Measurements from ENCODE around the gene TRMT1L.
A peak's percentile ranks its signal among the peaks of the same experiment; 100 is the strongest.
"Not testable (repeated sequence)": the region's sequence is repeated elsewhere in the genome, so short reads cannot be mapped to it uniquely, and the experiment has no call there.

TRMT1L gene

GRCh38 chr1:185156854-185157598 is at the start of gene TRMT1L, which contains the start of gene SWT1:
Gene TRMT1L, minus strand, starts transcription at chr1:185156953. Its CDS starts 241 bp downstream, at chr1:185156712.
Gene SWT1, plus strand, starts transcription at chr1:185157167. Its CDS starts 3,675 bp downstream, at chr1:185160842.
- peak; percentile 97 to 98 for DNase-seq (ENCODE audit: low read depth in 2 of 2)

DNA sequence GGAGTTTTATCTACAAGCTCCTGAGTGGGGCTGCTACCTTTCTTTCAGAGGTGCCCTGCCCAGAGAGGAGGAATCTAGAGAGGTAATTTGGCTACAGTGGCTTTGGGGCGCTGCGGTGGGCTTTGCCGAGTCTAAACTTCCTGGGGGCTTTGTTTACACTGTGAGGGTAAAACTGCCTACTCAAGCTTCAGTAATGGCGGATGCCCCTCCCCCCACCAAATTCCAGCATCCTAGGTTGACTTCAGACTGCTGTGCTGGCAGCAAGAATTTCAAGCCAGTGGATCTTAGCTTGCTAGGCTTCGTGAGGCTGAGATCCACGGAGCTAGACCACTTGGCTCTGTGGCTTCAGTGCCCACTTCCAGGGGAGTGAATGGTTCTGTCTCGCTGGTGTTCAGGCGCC is 44.1 kb upstream of the TRMT1L start:
- no peak for DNase-seq (ENCODE audit: low read depth in 2 of 2)

DNA sequence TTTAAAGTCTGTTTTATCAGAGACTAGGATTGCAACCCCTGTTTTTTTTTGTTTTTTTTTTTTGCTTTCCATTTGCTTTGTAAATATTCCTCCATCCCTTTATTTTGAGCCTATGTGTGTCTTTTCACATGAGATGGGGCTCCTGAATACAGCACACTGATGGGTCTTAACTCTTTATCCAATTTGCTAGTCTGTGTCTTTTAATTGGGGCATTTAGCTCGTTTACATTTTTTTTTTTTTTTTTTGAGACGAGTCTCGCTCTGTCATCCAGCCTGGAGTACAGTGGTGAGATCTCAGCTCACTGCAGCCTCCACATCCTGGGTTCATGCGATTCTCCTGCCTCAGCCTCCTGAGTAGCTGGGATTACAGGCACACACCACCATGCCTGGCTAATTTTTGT is 42.0 kb upstream of the TRMT1L start:
- DNase-seq (ENCODE audit: low read depth in 2 of 2): not testable (repeated sequence)

GRCh38 chr1:185193756-185194155 is 37.0 kb upstream of the TRMT1L start:
- DNase-seq (ENCODE audit: low read depth in 2 of 2): no peak

DNA sequence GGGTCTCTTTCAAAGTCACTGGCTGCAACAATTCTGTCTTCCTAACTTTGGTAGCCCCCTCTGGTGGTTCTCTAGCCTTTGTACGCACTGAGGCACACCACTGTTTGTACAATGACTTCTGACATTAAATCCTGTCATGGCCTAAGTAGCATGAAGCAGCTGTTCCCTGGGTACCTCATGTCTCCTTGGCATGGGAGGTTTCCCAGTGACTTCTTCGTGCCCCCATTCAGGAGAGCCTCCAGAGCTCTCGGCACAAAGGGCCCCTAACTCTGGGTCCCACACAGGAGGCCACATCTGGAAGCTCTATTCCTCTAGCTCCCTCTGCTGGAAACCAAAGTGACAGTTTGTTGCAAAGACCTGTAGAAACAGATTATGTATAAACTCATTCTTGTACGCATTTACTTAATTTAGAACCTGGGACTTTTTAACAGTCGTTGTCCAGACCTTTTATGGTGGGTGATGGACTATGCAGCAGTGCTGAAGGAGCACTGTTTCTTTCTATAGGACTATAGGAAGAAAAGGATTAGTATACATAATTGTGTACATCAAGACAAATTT is 13.6 kb upstream of the TRMT1L start:
- peak; percentile 5 to 8 for DNase-seq (ENCODE audit: low read depth in 2 of 2)

DNA sequence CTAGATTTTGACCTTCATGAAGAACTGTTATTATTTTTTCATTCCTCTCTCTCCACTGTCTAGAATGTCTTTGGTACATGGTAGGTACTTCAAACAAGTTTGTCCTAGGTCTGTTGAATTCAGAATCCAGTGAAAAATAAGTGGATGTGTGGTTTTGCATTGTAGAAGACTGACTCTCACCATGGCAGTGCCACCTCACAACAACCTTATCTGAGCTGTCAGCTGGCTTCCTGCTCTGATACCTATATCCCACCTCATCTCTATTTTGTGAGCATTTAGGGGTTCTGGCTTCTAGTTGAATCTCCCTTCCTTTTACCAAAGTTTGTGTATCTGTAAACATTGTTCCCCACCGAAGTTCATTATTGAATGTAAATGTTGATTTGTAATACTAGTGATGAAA is 9.4 kb upstream of the TRMT1L start:
- DNase-seq (ENCODE audit: low read depth in 2 of 2): no peak

GRCh38 chr1:185162491-185162890 is 5.7 kb upstream of the TRMT1L start:
- no peak for DNase-seq (ENCODE audit: low read depth in 2 of 2)

DNA sequence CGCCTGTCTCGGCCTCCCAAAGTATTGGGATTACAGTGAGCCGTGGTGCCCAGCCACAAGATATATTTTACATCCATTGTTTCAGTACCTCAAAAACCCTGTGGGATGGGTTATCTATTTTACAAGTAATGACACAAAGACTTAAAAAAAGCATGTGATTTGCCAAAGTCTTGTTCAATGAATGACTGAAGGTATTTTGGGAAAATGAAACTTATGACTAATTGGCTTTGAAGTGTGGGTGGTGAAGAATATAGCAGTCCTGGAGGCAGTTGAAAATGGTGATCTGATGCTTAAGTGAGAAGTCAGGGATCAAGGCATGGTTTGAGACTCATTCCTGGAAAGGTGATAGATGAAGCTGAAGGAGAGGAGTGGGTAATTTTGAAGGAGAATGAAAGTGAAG is 3.2 kb upstream of the TRMT1L start:
- DNase-seq (ENCODE audit: low read depth in 2 of 2): no peak

- DNase-seq (ENCODE audit: low read depth in 2 of 2): no peak
These were observed 2.0 kb upstream of the TRMT1L start for GRCh38 chr1:185158800-185159199.

DNA sequence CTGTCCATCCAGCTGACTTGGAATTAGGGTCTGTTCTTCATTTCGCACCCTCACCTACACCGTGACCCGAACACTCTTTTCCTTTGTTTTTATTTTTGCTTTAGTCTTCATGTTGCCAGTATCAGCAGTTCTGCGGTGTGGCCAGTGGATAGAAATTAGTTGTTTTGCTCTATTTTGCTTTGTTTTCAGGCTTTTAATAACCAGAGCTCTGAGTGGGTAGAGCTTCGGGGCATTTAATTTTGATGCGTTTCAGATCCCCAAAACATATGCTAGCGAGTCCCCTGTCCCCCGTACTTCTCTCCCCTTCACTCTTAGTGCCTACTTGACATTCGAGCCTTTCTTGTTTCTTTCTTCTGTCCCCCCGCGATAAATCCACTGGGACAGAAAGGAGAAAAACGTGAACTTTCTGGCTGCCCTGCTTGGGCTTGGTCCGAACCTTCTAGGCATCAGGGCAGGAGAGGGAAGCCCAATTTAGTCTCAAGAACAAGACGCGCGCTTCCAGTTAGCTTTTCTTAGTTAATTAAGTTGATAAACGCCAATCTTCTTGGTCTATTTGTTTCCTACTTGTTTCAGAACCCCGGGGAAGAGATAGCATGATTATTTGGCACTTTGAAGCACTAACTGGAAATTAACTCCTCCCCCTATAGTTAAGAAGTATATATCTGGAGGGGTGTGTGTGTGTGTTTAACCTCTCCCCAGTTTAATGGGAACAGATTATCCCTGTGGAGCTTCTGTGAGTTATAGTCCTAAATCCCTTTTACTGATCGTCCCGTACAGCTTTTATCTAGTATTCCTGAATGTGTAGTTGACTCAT is 1.1 kb upstream of the TRMT1L start:
- DNase-seq (ENCODE audit: low read depth in 2 of 2): no peak

DNA sequence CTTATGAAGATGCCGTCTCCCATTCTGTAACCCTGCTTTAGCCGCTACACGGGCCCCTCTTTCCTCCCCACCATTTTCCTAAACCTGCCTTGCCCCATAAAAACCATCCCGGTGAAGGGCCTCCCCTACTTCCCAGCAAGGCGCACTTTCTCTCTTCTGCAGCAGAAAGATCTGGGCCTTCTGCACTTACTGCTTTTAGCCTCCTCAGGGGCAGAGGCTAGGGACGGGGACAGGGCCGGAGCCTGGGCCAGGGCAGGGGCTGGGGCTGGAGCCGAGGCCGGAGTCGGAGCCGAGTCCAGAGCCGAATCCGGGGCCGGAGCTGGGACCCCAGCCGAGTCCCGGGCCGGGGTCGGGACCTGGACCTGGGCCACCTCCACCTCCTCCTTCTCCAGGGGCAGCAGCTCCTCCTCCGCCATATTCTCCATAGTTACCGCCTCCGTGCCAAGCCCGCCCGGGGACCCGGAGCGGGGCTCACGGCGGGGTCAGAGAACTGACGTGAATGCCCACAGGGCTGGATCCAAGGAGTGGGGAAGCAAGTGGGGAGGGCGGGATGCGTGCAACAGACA is 382 bp downstream of the TRMT1L start:
- peak; percentile 7 to 30 for DNase-seq (ENCODE audit: low read depth in 2 of 2)

DNA sequence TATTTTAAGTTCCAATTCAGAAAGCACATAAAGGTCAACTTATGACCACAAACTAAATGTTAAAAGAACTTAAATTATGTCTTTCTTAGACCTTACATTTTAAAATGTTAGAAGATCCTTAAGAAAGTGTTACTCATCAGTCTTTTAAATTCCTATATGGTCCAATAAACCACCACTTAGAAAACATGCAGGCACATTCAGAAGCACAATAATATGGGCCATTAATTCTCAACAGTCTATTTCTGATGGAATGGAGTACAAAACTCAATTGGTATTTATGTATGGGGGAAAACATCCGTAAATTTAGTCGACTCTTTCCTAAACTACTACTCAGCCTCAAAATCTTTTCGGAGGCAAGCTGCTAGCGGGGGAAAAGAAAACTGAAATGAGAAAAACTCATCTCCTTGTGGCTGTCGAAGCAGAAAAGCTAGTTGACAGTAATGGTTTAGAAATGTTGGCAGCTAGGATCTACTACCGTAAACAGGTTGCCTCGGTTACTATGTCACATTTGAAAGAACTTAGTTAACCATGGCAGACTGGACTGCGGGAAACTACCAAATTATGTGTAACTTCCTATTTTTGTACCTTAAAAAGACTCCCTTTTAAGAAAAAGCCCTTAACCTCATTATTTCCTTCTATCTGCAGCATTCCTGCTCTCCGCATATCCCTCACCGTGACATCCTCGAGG is 1.0 kb downstream of the TRMT1L start:
- no peak for DNase-seq (ENCODE audit: low read depth in 2 of 2)

DNA sequence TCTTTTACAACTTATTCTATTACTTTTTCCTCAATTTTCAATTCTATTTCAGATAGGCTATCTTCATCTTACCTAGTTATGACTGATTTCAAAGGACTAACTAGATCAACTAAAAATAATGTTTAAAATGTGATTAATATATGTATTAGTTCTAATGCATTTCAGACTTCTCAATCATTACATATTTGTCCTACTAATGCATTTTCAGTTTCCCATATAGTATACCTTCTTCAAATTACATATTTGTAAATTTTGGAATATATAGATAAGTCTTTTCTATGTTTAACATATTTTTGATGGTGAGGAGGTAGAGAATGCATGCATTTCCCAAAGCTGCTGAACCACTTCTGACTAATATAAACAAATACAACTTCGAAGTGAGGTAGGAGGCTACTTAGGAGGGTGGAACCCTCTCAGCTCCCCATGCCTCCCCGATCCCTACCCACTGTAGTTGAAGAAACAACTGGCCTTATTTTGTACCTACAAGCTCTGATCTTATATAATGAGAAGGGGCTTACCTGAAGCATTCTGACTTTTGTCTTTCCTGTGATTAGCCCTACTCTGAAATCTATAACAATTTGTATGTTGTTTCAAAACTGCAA is 1.7 kb downstream of the TRMT1L start:
- no peak for DNase-seq (ENCODE audit: low read depth in 2 of 2)

DNA sequence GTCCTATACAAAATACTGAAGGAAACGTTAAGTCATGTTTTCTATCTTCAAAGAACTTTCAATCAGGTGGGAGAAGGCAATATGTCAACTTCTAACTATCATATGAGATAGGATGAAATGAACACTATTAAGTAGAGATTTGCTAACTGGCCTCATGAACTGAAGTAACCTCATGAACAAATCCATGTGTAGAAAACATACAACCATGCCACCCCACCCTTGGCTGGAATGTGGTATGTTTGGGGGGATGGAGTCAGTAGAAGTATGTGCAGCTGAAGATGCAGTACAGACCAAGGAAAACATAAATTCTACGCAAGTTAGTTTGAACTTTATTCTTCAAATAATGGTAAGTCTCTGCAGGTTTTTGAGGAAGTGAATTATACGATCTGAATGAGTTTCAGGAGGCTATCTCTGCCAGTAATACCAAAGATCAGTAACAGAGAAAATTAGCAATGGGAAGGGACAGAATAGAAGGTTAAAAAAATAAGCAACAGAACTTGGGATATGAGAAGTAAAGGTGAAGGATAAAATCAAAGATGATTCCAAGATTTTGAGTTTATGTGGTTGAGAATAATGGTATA is 4.5 kb downstream of the TRMT1L start:
- DNase-seq (ENCODE audit: low read depth in 2 of 2): no peak

- DNase-seq (ENCODE audit: low read depth in 2 of 2): no peak
These were observed 5.5 kb downstream of the TRMT1L start for GRCh38 chr1:185151215-185151614.

- no peak for DNase-seq (ENCODE audit: low read depth in 2 of 2)
These were observed 12.5 kb downstream of the TRMT1L start for GRCh38 chr1:185144233-185144632.

GRCh38 chr1:185139246-185139645 is 17.5 kb downstream of the TRMT1L start:
- DNase-seq (ENCODE audit: low read depth in 2 of 2): no peak

- DNase-seq (ENCODE audit: low read depth in 2 of 2): no peak
These were observed 18.7 kb downstream of the TRMT1L start for GRCh38 chr1:185137896-185138545.

- no peak for DNase-seq (ENCODE audit: low read depth in 2 of 2)
These were observed 24.2 kb downstream of the TRMT1L start for GRCh38 chr1:185132534-185132933.

GRCh38 chr1:185129708-185130107 is 27.0 kb downstream of the TRMT1L start:
- no peak for DNase-seq (ENCODE audit: low read depth in 2 of 2)

Measured in stimulated activated CD8-positive, alpha-beta memory T cell treated with anti-CD3 and anti-CD28 coated beads, Interleukin-7, amount 100 ng/mL, for 4 hours (primary cell).